ENCODE measurements around the gene ZNF467. TPM values are rescaled to one million over a fixed set of nuclear protein-coding genes. Genes with fewer than 3 reads are reported as not detected.

The ZNF467 gene
- total RNA-seq, 1 experiment from 2014 or later, result 11.3 TPM

- no peak overlapping the region for H3K9ac ChIP-seq (ENCODE audit: low read length)
- H3K9me2 ChIP-seq (ENCODE audit: insufficient read depth), result no peaks in the 10 kb centered on the region
- no peaks in the 10 kb centered on the region for H3K79me2 ChIP-seq (ENCODE audit: insufficient read depth, low read length)
- no peaks in the 10 kb centered on the region for H3K27me3 ChIP-seq (ENCODE audit: insufficient read depth, low read length)
- BruUV-seq (replicated peaks), result no TSS peak
- RAD21 ChIA-PET (ENCODE audit: low non-redundant PET in 1 of 2, low total read pairs in 2 of 2, uncharacterized antibody in 2 of 2, unreplicated experiment in 2 of 2), result no interaction called here
- H3K4me1 ChIP-seq (ENCODE audit: control insufficient read depth in 1 of 2, insufficient read depth in 2 of 2, low read length in 2 of 2), result peaks cover 0 to 9% of the 10 kb centered on the region in 2 experiments; a peak in 1 of 4 replicates
- no peak for DNase-seq (ENCODE audit: low read depth, low spot score)
- H3K9me3 ChIP-seq (ENCODE audit: control insufficient read depth in 1 of 2, insufficient read depth in 1 of 2, low read depth in 1 of 2, low read length in 2 of 2), result no peaks in the 10 kb centered on the region
- H3K27ac ChIP-seq (ENCODE audit: low read depth, low read length), result no peak overlapping the region
- TF ChIP-seq ATF3 (IDR thresholded peaks at IDR 0.05) (no peak), JUND (IDR thresholded peaks at IDR 0.05) (no peak), TCF7L2 (IDR thresholded peaks at IDR 0.05; ENCODE audit: borderline replicate concordance, extremely low read depth, insufficient read depth, insufficient read length) (no peak), POLR2AphosphoS5 (IDR thresholded peaks at IDR 0.05; ENCODE audit: low read depth, low read length) (no peak), POLR2A (IDR thresholded peaks at IDR 0.05; ENCODE audit: borderline replicate concordance, extremely low read depth, insufficient read depth, insufficient read length) (no peak), SP1 (IDR thresholded peaks at IDR 0.05; ENCODE audit: low read depth) (no peak), CBX3 (IDR thresholded peaks at IDR 0.05; ENCODE audit: low read depth) (no peak), YY1 (IDR thresholded peaks at IDR 0.05; ENCODE audit: extremely low read depth, insufficient replicate concordance, low read depth, low read length) (no peak), SIN3A (IDR thresholded peaks at IDR 0.05; ENCODE audit: low read depth) (no peak), ELF1 (IDR thresholded peaks at IDR 0.05; ENCODE audit: borderline replicate concordance, low read depth) (no peak), FOSL1 (IDR thresholded peaks at IDR 0.05; ENCODE audit: low read depth) (no peak), EZH2 (IDR thresholded peaks at IDR 0.05) (no peak), SRF (IDR thresholded peaks at IDR 0.05; ENCODE audit: low read depth) (no peak)
- no peak for ATAC-seq
- H3K4me2 ChIP-seq (ENCODE audit: low read length), result no peak overlapping the region
- H3K36me3 ChIP-seq (ENCODE audit: control insufficient read depth in 1 of 2, insufficient read depth in 2 of 2, low read length in 2 of 2), result no peaks in the 10 kb centered on the region
- CTCF ChIA-PET, result no interaction called here
- POLR2A ChIA-PET, result no interaction called here
- H4K20me1 ChIP-seq (ENCODE audit: insufficient read depth), result no peaks in the 10 kb centered on the region
- H2AFZ ChIP-seq (ENCODE audit: low read depth, low read length, poor library complexity, severe bottlenecking), result no peak overlapping the region
- no peak overlapping the region for H3K4me3 ChIP-seq (replicated peaks in 1 of 2; ENCODE audit: low read depth in 1 of 2, low read length in 2 of 2)
- intact Hi-C loops (cut with micrococcal nuclease), result no loop called here
Measured at GRCh38 chr7:149784251-149784608, 10.8 kb upstream of the ZNF467 start.

Measured in HCT116 (cell line).